Panc1 (cell line): Measurements from ENCODE around the gene CLEC16A. TPM values are rescaled to one million over a fixed set of nuclear protein-coding genes. Genes with fewer than 3 reads are reported as not detected.

ENCODE experiments used
- ATAC-seq: fragments of 200-7000 bp; cut with Tn5 transposase; 2 replicates; pipeline ENCODE4 v1.9.1; 2020; ENCODE audit warnings: mild to moderate bottlenecking, moderate library complexity
- BruUV-seq: library from RNA; stranded (reverse); fragments of 400-500 nt; replicated peaks from 2 replicates; lab custom pipeline; 2021; lab: Mats Ljungman, UMichigan
- CTCF ChIA-PET: fragments of 300-600 bp; sonication (Branson Sonifier 250); formaldehyde crosslinking; loops from one replicate; lab custom pipeline; 2022; ENCODE audit warnings: antibody characterized with exemption; lab: Charles Lee
- POLR2A ChIA-PET: fragments of 300-600 bp; sonication (Branson Sonifier 250); formaldehyde crosslinking; loops from one replicate; lab custom pipeline; 2022; ENCODE audit warnings: antibody characterized with exemption; lab: Charles Lee
- DNase-seq: peaks from one replicate; pipeline ENCODE4 v3.0.0-alpha.2; 2010; ENCODE audit warnings: low read depth, low spot score
- H3K27ac ChIP-seq: 2 replicates; pipeline ENCODE4 v1.5.1; 2011; ENCODE audit warnings: mild to moderate bottlenecking, low read length, inconsistent platforms
- H3K27me3 ChIP-seq: fragments of 200-500 bp; sonication (Bioruptor generic); 2 replicates; pipeline ENCODE4 v1.6.0; 2014; ENCODE audit warnings: low read length, inconsistent platforms; ENCODE audit not compliant: control insufficient read depth, insufficient read depth
- H3K36me3 ChIP-seq: fragments of 200-500 bp; sonication (Bioruptor generic); 2 replicates; pipeline ENCODE4 v1.5.1; 2014; ENCODE audit warnings: inconsistent platforms, mild to moderate bottlenecking, low read length, moderate library complexity; ENCODE audit not compliant: control insufficient read depth, insufficient read depth
- H3K4me1 ChIP-seq: 2 replicates; pipeline ENCODE4 v1.5.1; 2011; ENCODE audit warnings: inconsistent platforms, mild to moderate bottlenecking, low read length, moderate library complexity; ENCODE audit not compliant: control insufficient read depth, insufficient read depth
- H3K4me3 ChIP-seq, 2 experiments: 2 replicates each; pipeline ENCODE4 v1.5.1; 2011 to 2012; ENCODE audit warnings: low read depth in 2 of 2, low read length in 2 of 2, mild to moderate bottlenecking in 2 of 2, inconsistent platforms in 1 of 2, moderate library complexity in 1 of 2
- H3K9me3 ChIP-seq: fragments of 200-500 bp; sonication (Bioruptor generic); 2 replicates; pipeline ENCODE4 v1.5.1; 2014; ENCODE audit warnings: low read depth, mild to moderate bottlenecking, inconsistent platforms, low read length, moderate library complexity; ENCODE audit not compliant: control insufficient read depth, insufficient read depth
- CTCF ChIP-seq: fragments of 450-650 bp; IDR thresholded peaks from 2 replicates; pipeline ENCODE4 v1.5.1; 2017; ENCODE audit warnings: mild to moderate bottlenecking
- POLR2AphosphoS5 ChIP-seq: IDR thresholded peaks from 2 replicates; pipeline ENCODE4 v1.6.1; 2012; ENCODE audit warnings: mild to moderate bottlenecking, low read depth, low read length, moderate library complexity
- REST ChIP-seq, 2 experiments: IDR thresholded peaks; 2 replicates each; pipeline ENCODE4 v1.6.1; 2011 to 2012; ENCODE audit warnings: low read depth in 2 of 2, control low read depth in 1 of 2, low read length in 1 of 2, mild to moderate bottlenecking in 1 of 2, moderate library complexity in 1 of 2; ENCODE audit not compliant: insufficient read depth in 1 of 2
- SIN3A ChIP-seq: IDR thresholded peaks from 2 replicates; pipeline ENCODE4 v1.6.1; 2012; ENCODE audit warnings: low read depth, mild to moderate bottlenecking, low read length, moderate library complexity, borderline replicate concordance; ENCODE audit not compliant: insufficient read depth
- TCF7L2 ChIP-seq: IDR thresholded peaks from 2 replicates; pipeline ENCODE4 v1.6.1; 2011; ENCODE audit warnings: mild to moderate bottlenecking, low read depth, low read length, inconsistent platforms
- in situ Hi-C: cut with HindIII; loops from 2 replicates; pipeline ENCODE4 v1.10.0; 2016; ENCODE audit warnings: low sequenced_read_pairs, low pct_unique_long_range_greater_than_20kb
- intact Hi-C: fragments of 100-400 bp; cut with micrococcal nuclease; formaldehyde crosslinking; loops from one replicate; pipeline ENCODE4 v1.10.0; 2022; ENCODE audit not compliant: unreplicated experiment
- total RNA-seq: library from RNA; stranded (reverse); gene quantifications from one replicate; pipeline ENCODE4 v1.2.1, GENCODE V29; 2021; ENCODE audit not compliant: unreplicated experiment

CLEC16A gene
- total RNA-seq, 1 experiment from 2014 or later, result 21.0 TPM

- H3K4me1 ChIP-seq, result peaks cover 5% of the 10 kb centered on the region; the same call in 1 of the 2 replicates
- no peak overlapping the region for H3K4me3 ChIP-seq
- H3K27ac ChIP-seq, result no peak overlapping the region
- BruUV-seq, result no TSS peak
- no peaks in the 10 kb centered on the region for H3K27me3 ChIP-seq
- no peak for DNase-seq
- H3K36me3 ChIP-seq, result no peaks in the 10 kb centered on the region
- in situ Hi-C loops, result no loop called here
- ATAC-seq, result 0 out of 2 replicates have a peak, but pooled peaks have one; percentile 33
- no peaks in the 10 kb centered on the region for H3K9me3 ChIP-seq
- POLR2A ChIA-PET, result no interaction called here
- intact Hi-C loops, result no loop called here
- CTCF ChIA-PET, result interaction anchor here (1.2 kb wide), 1 partner anchor 170 kb away, joined by 7 read pairs; no protein-coding TSS in a partner anchor
- TF ChIP-seq POLR2AphosphoS5, result no peak
- TF ChIP-seq TCF7L2, result no peak
- TF ChIP-seq SIN3A, result no peak
- no peak for TF ChIP-seq REST (IDR thresholded peaks at IDR 0.05; ENCODE audit: insufficient read depth in 1 of 2, low read depth in 2 of 2, low read length in 1 of 2)
- no peak for TF ChIP-seq CTCF
Observed at GRCh38 chr16:11088074-11088730, 143.8 kb downstream of the CLEC16A start.

GRCh38 chr16:11088831-11089230 is 144.5 kb downstream of the CLEC16A start:
- no peak for ATAC-seq
- ChIA-PET CTCF (no interaction called here), POLR2A (no interaction called here)
- Histone ChIP-seq H3K4me3 (no peak overlapping the region), H3K27ac (no peak overlapping the region), H3K4me1 (peaks cover 8% of the 10 kb centered on the region; the same call in 1 of the 2 replicates), H3K9me3 (no peaks in the 10 kb centered on the region), H3K36me3 (no peaks in the 10 kb centered on the region), H3K27me3 (no peaks in the 10 kb centered on the region)
- intact Hi-C loops (no loop called here), in situ Hi-C loops (no loop called here)
- no peak for TF ChIP-seq SIN3A
- no peak for TF ChIP-seq POLR2AphosphoS5
- no peak for TF ChIP-seq REST (IDR thresholded peaks at IDR 0.05; ENCODE audit: insufficient read depth in 1 of 2, low read depth in 2 of 2, low read length in 1 of 2)
- no TSS peak for BruUV-seq
- DNase-seq, result no peak
